Memory B cell (primary cell): ENCODE results near the gene ORAI1.
"Not testable (repeated sequence)": the region's sequence is repeated elsewhere in the genome, so short reads cannot be mapped to it uniquely, and the experiment has no call there.

Source experiments
- ATAC-seq: fragments of 150-1000 bp; cut with Tn5 transposase; 2 replicates; pipeline ENCODE4 v1.10.0; 2021; ENCODE audit warnings: low read depth, mild to moderate bottlenecking, moderate library complexity
- DNase-seq, 2 donors: peaks; one replicate each; pipeline ENCODE4 v3.0.0; 2022; ENCODE audit warnings: low spot score in 2 of 2
- H3K27ac Mint-ChIP-seq: one replicate; pipeline ENCODE4 v1.8.0; 2022; ENCODE audit warnings: mild to moderate bottlenecking, moderate library complexity, mixed read lengths
- H3K27me3 Mint-ChIP-seq: one replicate; pipeline ENCODE4 v1.8.0; 2022; ENCODE audit warnings: mixed read lengths
- H3K36me3 Mint-ChIP-seq: one replicate; pipeline ENCODE4 v1.8.0; 2022; ENCODE audit warnings: mild to moderate bottlenecking, mixed read lengths
- H3K4me1 Mint-ChIP-seq: one replicate; pipeline ENCODE4 v1.8.0; 2022; ENCODE audit warnings: mixed read lengths
- H3K4me3 Mint-ChIP-seq: one replicate; pipeline ENCODE4 v1.8.0; 2022; ENCODE audit warnings: mild to moderate bottlenecking, moderate library complexity, mixed read lengths
- H3K9me3 Mint-ChIP-seq: one replicate; pipeline ENCODE4 v1.8.0; 2022; ENCODE audit warnings: mixed read lengths

ORAI1 gene

GRCh38 chr12:121620333-121620891 lies 5.9 kb upstream of the ORAI1 start:
- Mint-ChIP-seq H3K4me3 (no peak overlapping the region), H3K9me3 (no peaks in the 10 kb centered on the region), H3K4me1 (peaks cover 11% of the 10 kb centered on the region), H3K27me3 (no peaks in the 10 kb centered on the region), H3K27ac (no peak overlapping the region), H3K36me3 (no peaks in the 10 kb centered on the region)
- DNase-seq (no peak), ATAC-seq (no peak)

- peak overlapping the region; percentile 92 for H3K27ac Mint-ChIP-seq
- H3K27me3 Mint-ChIP-seq: no peaks in the 10 kb centered on the region
- ATAC-seq: peak; percentile 46
- DNase-seq: peak; percentile 57 to 70
- peaks cover 2% of the 10 kb centered on the region for H3K36me3 Mint-ChIP-seq
- H3K4me3 Mint-ChIP-seq: peak overlapping the region; percentile 95
- peaks cover 35% of the 10 kb centered on the region for H3K4me1 Mint-ChIP-seq
- no peaks in the 10 kb centered on the region for H3K9me3 Mint-ChIP-seq
Measured at GRCh38 chr12:121626853-121627640, 717 bp downstream of the ORAI1 start.

- Mint-ChIP-seq H3K36me3 (peaks cover 2% of the 10 kb centered on the region), H3K4me1 (peaks cover 40% of the 10 kb centered on the region), H3K27ac (peak overlapping the region; percentile 92), H3K9me3 (no peaks in the 10 kb centered on the region), H3K27me3 (no peaks in the 10 kb centered on the region), H3K4me3 (peak overlapping the region; percentile 95)
- ATAC-seq (no peak), DNase-seq (peak in 1 of 2 donors; percentile 28)
Measured at GRCh38 chr12:121628037-121628436, 1.7 kb downstream of the ORAI1 start.

GRCh38 chr12:121628536-121628935 lies 2.2 kb downstream of the ORAI1 start:
- Mint-ChIP-seq H3K27me3 (no peaks in the 10 kb centered on the region), H3K27ac (peak overlapping the region; percentile 92), H3K36me3 (peaks cover 2% of the 10 kb centered on the region), H3K9me3 (no peaks in the 10 kb centered on the region), H3K4me1 (peaks cover 44% of the 10 kb centered on the region), H3K4me3 (peak overlapping the region; percentile 95)
- ATAC-seq (no peak), DNase-seq (no peak)

GRCh38 chr12:121630791-121631355 lies 4.5 kb downstream of the ORAI1 start:
- no peak for ATAC-seq
- no peaks in the 10 kb centered on the region for H3K27me3 Mint-ChIP-seq
- peaks cover 41% of the 10 kb centered on the region for H3K4me1 Mint-ChIP-seq
- H3K36me3 Mint-ChIP-seq: peaks cover 4% of the 10 kb centered on the region
- DNase-seq: no peak
- H3K9me3 Mint-ChIP-seq: no peaks in the 10 kb centered on the region
- H3K4me3 Mint-ChIP-seq: peak overlapping the region; percentile 21
- peak overlapping the region; percentile 75 for H3K27ac Mint-ChIP-seq

- no peak for ATAC-seq
- Mint-ChIP-seq H3K27ac (peak overlapping the region; percentile 50), H3K4me1 (peaks cover 44% of the 10 kb centered on the region), H3K9me3 (no peaks in the 10 kb centered on the region), H3K27me3 (no peaks in the 10 kb centered on the region), H3K4me3 (peak overlapping the region; percentile 33), H3K36me3 (peaks cover 4% of the 10 kb centered on the region)
- DNase-seq: no peak
Measured at GRCh38 chr12:121632069-121632970, 6.0 kb downstream of the ORAI1 start.

GRCh38 chr12:121633833-121634196 lies 7.5 kb downstream of the ORAI1 start:
- H3K9me3 Mint-ChIP-seq, ATAC-seq, DNase-seq, H3K36me3 Mint-ChIP-seq, H3K27me3 Mint-ChIP-seq, H3K4me3 Mint-ChIP-seq, H3K27ac Mint-ChIP-seq: not testable (repeated sequence)
- peaks cover 45% of the 10 kb centered on the region for H3K4me1 Mint-ChIP-seq

- Mint-ChIP-seq H3K27ac (peak overlapping the region; percentile 47), H3K4me3 (peak overlapping the region; percentile 67), H3K27me3 (no peaks in the 10 kb centered on the region), H3K9me3 (no peaks in the 10 kb centered on the region), H3K4me1 (peaks cover 38% of the 10 kb centered on the region), H3K36me3 (peaks cover 4% of the 10 kb centered on the region)
- DNase-seq: no peak
- ATAC-seq: no peak
Measured at GRCh38 chr12:121634836-121635235, 8.5 kb downstream of the ORAI1 start.

GRCh38 chr12:121637231-121637914 lies 11.0 kb downstream of the ORAI1 start:
- Mint-ChIP-seq H3K4me1 (peaks cover 27% of the 10 kb centered on the region), H3K27me3 (no peaks in the 10 kb centered on the region), H3K27ac (peak overlapping the region; percentile 84), H3K36me3 (peaks cover 12% of the 10 kb centered on the region), H3K9me3 (no peaks in the 10 kb centered on the region), H3K4me3 (peak overlapping the region; percentile 76)
- peak; percentile 53 to 56 for DNase-seq
- ATAC-seq: peak; percentile 96

GRCh38 chr12:121638298-121639202 lies 12.2 kb downstream of the ORAI1 start:
- Mint-ChIP-seq H3K4me3 (no peak overlapping the region), H3K27ac (peak overlapping the region; percentile 84), H3K9me3 (no peaks in the 10 kb centered on the region), H3K4me1 (peaks cover 20% of the 10 kb centered on the region), H3K36me3 (peaks cover 14% of the 10 kb centered on the region), H3K27me3 (no peaks in the 10 kb centered on the region)
- ATAC-seq (no peak), DNase-seq (no peak)

GRCh38 chr12:121641343-121641630 lies 15.0 kb downstream of the ORAI1 start:
- DNase-seq (no peak), ATAC-seq (no peak)
- Mint-ChIP-seq H3K4me3 (no peak overlapping the region), H3K27me3 (no peaks in the 10 kb centered on the region), H3K27ac (peak overlapping the region; percentile 28), H3K36me3 (peaks cover 14% of the 10 kb centered on the region), H3K4me1 (peaks cover 18% of the 10 kb centered on the region), H3K9me3 (no peaks in the 10 kb centered on the region)

GRCh38 chr12:121648458-121649028 lies 22.2 kb downstream of the ORAI1 start:
- no peak overlapping the region for H3K4me3 Mint-ChIP-seq
- H3K9me3 Mint-ChIP-seq: no peaks in the 10 kb centered on the region
- no peaks in the 10 kb centered on the region for H3K4me1 Mint-ChIP-seq
- H3K27me3 Mint-ChIP-seq: no peaks in the 10 kb centered on the region
- no peak overlapping the region for H3K27ac Mint-ChIP-seq
- no peak for ATAC-seq
- DNase-seq: no peak
- H3K36me3 Mint-ChIP-seq: peaks cover 4% of the 10 kb centered on the region
